ENCODE results near the gene PDIA5.
A peak's percentile ranks its signal among the peaks of the same experiment; 100 is the strongest.

PDIA5 gene

GRCh38 chr3:123066896-123067688 lies at the start of gene PDIA5:
Gene PDIA5 (plus strand): TSS chr3:123067025. CDS start chr3:123067165, 140 bp downstream.
- peak; percentile 72 for DNase-seq (ENCODE audit: low read depth)

GRCh38 chr3:123018683-123019082 lies 48.1 kb upstream of the PDIA5 start:
- no peak for DNase-seq (ENCODE audit: low read depth)

- no peak for DNase-seq (ENCODE audit: low read depth)
Measured at GRCh38 chr3:123019161-123019560, 47.7 kb upstream of the PDIA5 start.

GRCh38 chr3:123019591-123019990 lies 47.2 kb upstream of the PDIA5 start:
- DNase-seq (ENCODE audit: low read depth): no peak

- DNase-seq (ENCODE audit: low read depth): no peak
Measured at GRCh38 chr3:123020709-123021108, 46.1 kb upstream of the PDIA5 start.

- DNase-seq (ENCODE audit: low read depth): no peak
Measured at GRCh38 chr3:123021388-123021787, 45.4 kb upstream of the PDIA5 start.

GRCh38 chr3:123021996-123022510 lies 44.8 kb upstream of the PDIA5 start:
- no peak for DNase-seq (ENCODE audit: low read depth)

GRCh38 chr3:123024056-123024455 lies 42.8 kb upstream of the PDIA5 start:
- no peak for DNase-seq (ENCODE audit: low read depth)

- DNase-seq (ENCODE audit: low read depth): no peak
Measured at GRCh38 chr3:123025642-123026521, 40.9 kb upstream of the PDIA5 start.

- no peak for DNase-seq (ENCODE audit: low read depth)
Measured at GRCh38 chr3:123026565-123027291, 40.1 kb upstream of the PDIA5 start.

GRCh38 chr3:123027292-123028232 lies 39.3 kb upstream of the PDIA5 start, which contains the start of gene SEMA5B:
Gene SEMA5B (minus strand): TSS chr3:123027763. CDS start chr3:122961263, 66,500 bp downstream.
- no peak for DNase-seq (ENCODE audit: low read depth)

- DNase-seq (ENCODE audit: low read depth): peak; percentile 28
Measured at GRCh38 chr3:123028233-123028828, 38.5 kb upstream of the PDIA5 start.

- no peak for DNase-seq (ENCODE audit: low read depth)
Measured at GRCh38 chr3:123031051-123031450, 35.8 kb upstream of the PDIA5 start.

- DNase-seq (ENCODE audit: low read depth): no peak
Measured at GRCh38 chr3:123032057-123032456, 34.8 kb upstream of the PDIA5 start.

- DNase-seq (ENCODE audit: low read depth): no peak
Measured at GRCh38 chr3:123034120-123034519, 32.7 kb upstream of the PDIA5 start.

GRCh38 chr3:123034996-123035395 lies 31.8 kb upstream of the PDIA5 start:
- no peak for DNase-seq (ENCODE audit: low read depth)

GRCh38 chr3:123036352-123037014 lies 30.3 kb upstream of the PDIA5 start:
- peak; percentile 26 for DNase-seq (ENCODE audit: low read depth)

- DNase-seq (ENCODE audit: low read depth): no peak
Measured at GRCh38 chr3:123037015-123037375, 29.8 kb upstream of the PDIA5 start.

GRCh38 chr3:123038751-123039150 lies 28.1 kb upstream of the PDIA5 start:
- DNase-seq (ENCODE audit: low read depth): no peak

- no peak for DNase-seq (ENCODE audit: low read depth)
Measured at GRCh38 chr3:123039178-123039577, 27.6 kb upstream of the PDIA5 start.
